Activated CD4-positive, alpha-beta T cell treated with anti-CD3 and anti-CD28 coated beads, Interleukin-2, amount 50 U/mL, for 24 hours (primary cell): ENCODE results near the gene IKBKE.
"Not testable (repeated sequence)": the region's sequence is repeated elsewhere in the genome, so short reads cannot be mapped to it uniquely, and the experiment has no call there.

Source experiments
- DNase-seq, 2 donors: peaks; one replicate each; pipeline ENCODE4 v3.0.0-alpha.2; 2020; ENCODE audit warnings: low read depth in 1 of 2, low spot score in 1 of 2

The IKBKE gene

GRCh38 chr1:206472454-206472853 lies 2.2 kb downstream of the IKBKE start:
- DNase-seq: no peak

DNA sequence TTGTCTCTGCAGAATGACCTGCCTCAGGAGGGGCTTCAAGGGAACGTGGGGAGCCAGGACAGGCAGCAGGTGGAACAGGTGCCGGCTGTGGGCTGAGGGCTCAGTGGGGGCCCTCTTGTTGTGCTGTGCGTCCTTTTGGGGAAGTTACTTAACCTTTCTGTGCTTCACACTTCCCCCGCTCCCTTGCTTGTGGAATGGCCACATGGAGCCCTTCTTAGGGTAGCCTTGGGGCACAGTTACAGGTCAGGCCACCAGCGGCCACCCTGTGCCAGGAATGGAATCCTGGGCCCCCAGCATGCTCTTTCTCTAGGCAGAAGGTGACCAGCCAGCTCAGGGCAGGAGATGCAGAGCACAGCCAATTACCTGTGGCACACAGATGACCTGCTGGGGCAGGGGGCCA lies 2.6 kb downstream of the IKBKE start:
- no peak for DNase-seq

- DNase-seq: no peak
Measured at GRCh38 chr1:206476058-206476457, 5.8 kb downstream of the IKBKE start.

GRCh38 chr1:206476591-206476990 lies 6.3 kb downstream of the IKBKE start:
- DNase-seq: no peak

- DNase-seq: no peak
Measured at GRCh38 chr1:206477110-206477509, 6.8 kb downstream of the IKBKE start.

- DNase-seq: no peak
Measured at GRCh38 chr1:206477581-206478380, 7.5 kb downstream of the IKBKE start.

- no peak for DNase-seq
Measured at GRCh38 chr1:206478746-206479145, 8.5 kb downstream of the IKBKE start.

DNA sequence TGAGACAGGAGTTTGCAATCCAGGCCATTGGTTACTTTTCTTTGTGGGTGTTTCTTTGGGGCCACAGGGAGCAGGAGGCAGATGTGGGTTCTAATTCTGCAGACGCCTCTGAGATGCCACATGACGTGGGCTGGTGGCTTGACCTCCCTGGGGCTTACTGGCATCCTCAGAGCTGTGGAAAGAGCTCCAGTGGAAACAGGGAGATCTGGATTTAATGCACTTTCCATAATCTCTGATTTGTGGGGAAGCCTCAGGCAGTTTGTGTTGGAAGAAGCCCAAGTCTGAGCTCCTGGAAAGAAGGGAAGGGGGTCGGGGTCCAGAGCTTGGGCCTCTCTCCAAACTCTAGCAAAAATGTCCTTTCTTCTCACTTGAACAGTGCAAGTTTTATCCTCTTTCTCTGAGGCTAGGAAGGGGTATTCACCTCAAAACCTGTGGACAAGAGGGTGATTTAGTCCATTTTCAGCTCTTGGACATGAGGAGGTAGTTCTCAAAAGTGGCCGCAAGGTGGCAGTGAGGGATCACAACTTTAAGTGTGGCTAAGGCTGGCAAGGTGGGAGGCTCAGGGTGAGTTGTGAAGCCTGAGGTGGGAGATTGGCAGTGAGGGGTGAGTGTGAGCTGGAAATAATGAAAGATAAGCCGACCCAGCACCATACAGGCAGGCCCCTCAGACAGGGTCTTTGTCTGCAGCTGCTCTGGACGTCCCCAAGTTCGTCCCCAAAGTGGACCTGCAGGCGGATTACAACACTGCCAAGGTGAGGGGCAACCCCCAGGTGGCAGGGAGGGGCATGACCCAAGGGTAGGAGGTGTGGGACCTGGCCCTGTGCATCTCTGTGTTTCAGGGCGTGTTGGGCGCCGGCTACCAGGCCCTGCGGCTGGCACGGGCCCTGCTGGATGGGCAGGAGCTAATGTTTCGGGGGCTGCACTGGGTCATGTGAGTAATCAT lies 9.2 kb downstream of the IKBKE start:
- peak; percentile 49 to 54 for DNase-seq

DNA sequence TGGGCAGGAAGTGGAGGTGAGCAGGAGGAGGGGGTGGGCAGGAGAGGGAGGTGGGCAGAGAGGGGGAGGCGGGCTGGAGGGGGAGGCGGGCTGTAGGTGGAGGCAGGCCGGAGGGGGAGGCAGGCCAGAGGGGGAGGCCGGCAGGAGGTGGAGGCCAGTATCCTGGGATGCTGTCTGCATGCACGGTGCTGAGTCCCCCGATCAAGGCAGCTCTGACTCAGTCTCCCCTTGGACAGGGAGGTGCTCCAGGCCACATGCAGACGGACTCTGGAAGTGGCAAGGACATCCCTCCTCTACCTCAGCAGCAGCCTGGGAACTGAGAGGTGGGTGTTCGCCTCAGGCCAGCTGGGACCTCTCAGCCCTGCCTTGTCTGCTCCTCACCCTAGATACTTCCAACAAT lies 9.9 kb downstream of the IKBKE start:
- no peak for DNase-seq

- DNase-seq: no peak
Measured at GRCh38 chr1:206482611-206483010, 12.3 kb downstream of the IKBKE start.

GRCh38 chr1:206483864-206484263 lies 13.6 kb downstream of the IKBKE start:
- DNase-seq: not testable (repeated sequence)

DNA sequence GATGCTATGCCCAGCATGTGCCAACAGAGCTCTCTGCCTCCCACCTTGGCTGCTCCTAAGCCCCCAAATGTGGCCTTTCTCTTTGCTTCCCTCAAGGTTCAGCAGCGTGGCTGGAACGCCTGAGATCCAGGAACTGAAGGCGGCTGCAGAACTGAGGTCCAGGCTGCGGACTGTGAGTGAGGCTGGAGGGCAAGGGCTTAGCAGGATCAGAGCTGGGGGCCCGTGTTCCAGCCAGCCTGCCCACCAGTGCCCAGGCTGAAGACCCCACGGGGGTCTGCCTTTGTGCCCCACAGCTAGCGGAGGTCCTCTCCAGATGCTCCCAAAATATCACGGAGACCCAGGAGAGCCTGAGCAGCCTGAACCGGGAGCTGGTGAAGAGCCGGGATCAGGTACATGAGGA lies 14.6 kb downstream of the IKBKE start:
- no peak for DNase-seq

DNA sequence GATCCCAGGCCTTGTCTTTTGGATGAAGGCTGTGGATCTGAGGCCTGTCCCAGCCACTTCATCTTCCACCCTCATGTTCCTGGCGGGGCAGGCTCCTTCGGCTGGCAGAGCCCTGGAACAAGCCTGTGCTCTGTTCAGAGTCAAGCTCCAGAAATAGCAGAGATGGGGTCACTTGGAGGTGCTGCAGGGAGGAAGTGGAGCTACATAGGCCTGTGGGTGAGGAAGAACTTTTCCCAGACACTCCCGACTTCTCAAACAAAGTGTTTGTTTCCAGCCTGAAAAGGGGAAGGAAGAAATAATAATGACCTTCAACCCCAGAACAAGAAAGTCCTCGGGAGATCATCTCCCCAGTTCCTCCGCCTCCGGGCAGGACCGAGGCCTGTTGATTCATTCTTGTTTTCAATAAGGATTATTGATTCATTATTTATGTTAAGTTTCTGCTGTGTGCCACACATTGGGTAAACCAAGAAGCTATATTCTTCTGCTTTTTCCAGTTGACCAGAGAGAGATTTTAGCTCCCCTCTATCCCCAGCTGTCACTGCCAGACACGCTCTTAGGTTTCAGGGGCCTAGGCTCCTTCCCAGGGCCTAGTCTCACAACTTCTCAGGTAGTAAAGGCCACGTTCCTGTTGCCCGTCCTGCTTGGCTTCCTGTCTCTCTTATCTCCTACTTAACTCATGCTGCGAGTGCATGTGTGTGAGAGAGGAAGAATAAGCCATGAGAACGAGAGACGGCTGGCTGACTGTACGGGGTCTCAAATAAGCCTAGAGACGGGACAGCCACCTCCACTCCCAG lies 16.9 kb downstream of the IKBKE start:
- DNase-seq: no peak

GRCh38 chr1:206487970-206488369 lies 17.7 kb downstream of the IKBKE start:
- no peak for DNase-seq

DNA sequence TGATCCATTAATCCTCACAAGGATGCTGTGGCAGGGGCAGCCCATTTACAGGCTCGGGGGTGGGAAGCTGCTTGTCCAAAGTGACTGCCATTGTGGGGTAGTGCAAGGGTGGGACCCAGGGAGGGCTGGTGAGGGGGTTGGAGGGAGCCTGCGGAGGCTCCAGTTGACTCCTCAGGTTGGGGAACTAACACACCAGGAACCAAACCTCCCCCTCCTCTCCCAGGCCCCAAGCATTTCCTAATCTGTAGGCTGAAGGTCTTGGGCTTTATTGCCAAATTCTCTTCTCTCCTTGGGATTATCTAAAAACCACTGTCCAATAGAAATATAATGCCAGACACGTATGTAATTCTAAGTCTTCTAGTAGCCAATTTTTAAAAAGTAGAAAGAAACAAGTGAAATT lies 18.2 kb downstream of the IKBKE start:
- DNase-seq: no peak

DNA sequence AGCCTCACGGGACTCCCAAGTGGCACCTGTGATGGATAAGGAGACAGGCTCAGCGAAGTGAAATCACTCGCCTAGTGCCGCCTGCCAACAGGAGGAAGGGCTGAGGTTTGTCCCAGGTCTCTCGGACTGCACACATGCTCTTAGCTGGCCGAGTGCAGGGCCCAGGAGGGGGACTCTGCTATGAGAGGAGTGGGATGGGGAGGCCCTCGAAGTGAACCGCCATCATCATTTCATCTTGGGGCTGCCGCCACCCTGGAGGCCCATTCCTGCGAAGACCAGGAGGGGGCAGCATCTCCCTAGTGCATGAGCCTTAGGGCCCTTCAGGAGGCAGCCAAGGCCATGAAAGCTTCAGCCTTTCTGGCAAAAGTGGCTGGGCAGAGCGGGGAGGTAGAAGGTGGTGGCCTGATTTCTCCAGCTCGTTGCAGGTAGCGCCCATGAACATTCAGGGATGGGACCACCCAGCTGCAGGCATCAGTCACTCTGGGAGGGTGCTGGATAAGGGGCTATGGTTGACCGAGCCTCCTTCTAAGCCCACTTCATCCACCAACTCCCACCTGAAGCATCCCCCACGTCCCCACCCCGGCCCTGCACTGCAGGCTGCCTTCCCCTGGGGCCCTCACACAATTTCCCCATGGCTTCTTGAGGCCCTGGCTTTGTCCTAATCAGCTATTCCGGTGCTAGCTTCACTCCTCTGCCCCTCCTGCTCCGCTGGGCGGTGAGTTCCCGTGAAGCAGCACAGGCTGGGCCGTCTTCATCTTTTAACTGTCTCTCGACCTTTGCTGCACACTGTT lies 19.9 kb downstream of the IKBKE start:
- DNase-seq: peak; percentile 61 to 70

- no peak for DNase-seq
Measured at GRCh38 chr1:206490771-206491405, 20.6 kb downstream of the IKBKE start.

GRCh38 chr1:206491616-206492015 lies 21.3 kb downstream of the IKBKE start:
- no peak for DNase-seq

GRCh38 chr1:206492589-206492988 lies 22.3 kb downstream of the IKBKE start:
- no peak for DNase-seq

GRCh38 chr1:206493279-206493678 lies 23.0 kb downstream of the IKBKE start:
- no peak for DNase-seq
